IPS-20b (cell line): ENCODE data around the gene DEFB123.
"Not testable (repeated sequence)": the region's sequence is repeated elsewhere in the genome, so short reads cannot be mapped to it uniquely, and the experiment has no call there.

Experiments
- H3K27ac ChIP-seq: one replicate; pipeline ENCODE4 v1.5.1; 2013; ENCODE audit warnings: low read length
- H3K27me3 ChIP-seq: 2 replicates; pipeline ENCODE4 v1.6.1; 2013; ENCODE audit warnings: mild to moderate bottlenecking, low read length, inconsistent platforms; ENCODE audit not compliant: insufficient read depth
- H3K36me3 ChIP-seq: 2 replicates; pipeline ENCODE4 v1.6.1; 2013; ENCODE audit warnings: low read depth, mild to moderate bottlenecking, inconsistent platforms, low read length, moderate library complexity; ENCODE audit not compliant: insufficient read depth
- H3K4me1 ChIP-seq: 2 replicates; pipeline ENCODE4 v1.6.1; 2013; ENCODE audit warnings: mild to moderate bottlenecking, control low read depth, inconsistent platforms, low read length, moderate library complexity; ENCODE audit not compliant: insufficient read depth
- H3K4me3 ChIP-seq: 2 replicates; pipeline ENCODE4 v1.5.1; 2013; ENCODE audit warnings: mild to moderate bottlenecking, low read length, inconsistent platforms
- H3K9ac ChIP-seq: 2 replicates; pipeline ENCODE4 v1.6.1; 2013; ENCODE audit warnings: low read depth, mild to moderate bottlenecking, inconsistent platforms, low read length, moderate library complexity
- H3K9me3 ChIP-seq: 2 replicates; pipeline ENCODE4 v1.6.1; 2013; ENCODE audit warnings: mild to moderate bottlenecking, low read depth, low read length, inconsistent platforms; ENCODE audit not compliant: insufficient read depth

The DEFB123 gene

GRCh38 chr20:31440012-31440659 lies at the start of gene DEFB123:
Gene DEFB123, plus strand, starts transcription at chr20:31440632. Its CDS starts 67 bp downstream, at chr20:31440699.
- H3K4me1 ChIP-seq, result no peaks in the 10 kb centered on the region
- H3K9ac ChIP-seq, result no peak within 1 kb of the TSS
- peaks cover 88% of the 10 kb centered on the region for H3K9me3 ChIP-seq
- no peak within 1 kb of the TSS for H3K27ac ChIP-seq
- H3K36me3 ChIP-seq, result no peaks in the 10 kb centered on the region
- H3K4me3 ChIP-seq, result no peak within 1 kb of the TSS
- no peaks in the 10 kb centered on the region for H3K27me3 ChIP-seq

- Histone ChIP-seq H3K27me3 (no peaks in the 10 kb centered on the region), H3K9ac (no peak overlapping the region), H3K36me3 (no peaks in the 10 kb centered on the region), H3K9me3 (peaks cover 81% of the 10 kb centered on the region), H3K4me1 (no peaks in the 10 kb centered on the region), H3K27ac (no peak overlapping the region), H3K4me3 (no peak overlapping the region)
Measured at GRCh38 chr20:31392836-31393235, 47.6 kb upstream of the DEFB123 start.

- Histone ChIP-seq H3K9me3 (peaks cover 77% of the 10 kb centered on the region), H3K4me3 (no peak overlapping the region), H3K27me3 (no peaks in the 10 kb centered on the region), H3K4me1 (no peaks in the 10 kb centered on the region), H3K9ac (no peak overlapping the region), H3K27ac (no peak overlapping the region), H3K36me3 (no peaks in the 10 kb centered on the region)
Measured at GRCh38 chr20:31394900-31395299, 45.5 kb upstream of the DEFB123 start.

GRCh38 chr20:31403886-31404285 lies 36.5 kb upstream of the DEFB123 start:
- peaks cover 96% of the 10 kb centered on the region for H3K9me3 ChIP-seq
- no peak overlapping the region for H3K27ac ChIP-seq
- no peaks in the 10 kb centered on the region for H3K27me3 ChIP-seq
- no peaks in the 10 kb centered on the region for H3K4me1 ChIP-seq
- H3K4me3 ChIP-seq, result no peak overlapping the region
- no peak overlapping the region for H3K9ac ChIP-seq
- H3K36me3 ChIP-seq, result no peaks in the 10 kb centered on the region

GRCh38 chr20:31406115-31406514 lies 34.3 kb upstream of the DEFB123 start, which contains the start of gene DEFB121:
Gene DEFB121, minus strand, starts transcription at chr20:31406215. Its CDS starts 63 bp downstream, at chr20:31406152.
- peaks cover 86% of the 10 kb centered on the region for H3K9me3 ChIP-seq
- H3K4me1 ChIP-seq, result no peaks in the 10 kb centered on the region
- H3K27ac ChIP-seq, result no peak within 1 kb of the TSS
- no peak within 1 kb of the TSS for H3K9ac ChIP-seq
- no peaks in the 10 kb centered on the region for H3K27me3 ChIP-seq
- no peak within 1 kb of the TSS for H3K4me3 ChIP-seq
- no peaks in the 10 kb centered on the region for H3K36me3 ChIP-seq

GRCh38 chr20:31410011-31410410 lies 30.4 kb upstream of the DEFB123 start:
- H3K9me3 ChIP-seq, result peaks cover 78% of the 10 kb centered on the region

GRCh38 chr20:31414381-31414780 lies 26.1 kb upstream of the DEFB123 start:
- Histone ChIP-seq H3K4me3 (no peak overlapping the region), H3K9me3 (peaks cover 77% of the 10 kb centered on the region), H3K9ac (no peak overlapping the region), H3K4me1 (no peaks in the 10 kb centered on the region), H3K36me3 (no peaks in the 10 kb centered on the region), H3K27me3 (no peaks in the 10 kb centered on the region), H3K27ac (no peak overlapping the region)

More at GRCh38 chr20:31410011-31410410, 30.4 kb upstream of the DEFB123 start:
- Histone ChIP-seq H3K4me1 (no peaks in the 10 kb centered on the region), H3K9ac (no peak overlapping the region), H3K27ac (no peak overlapping the region), H3K4me3 (no peak overlapping the region), H3K36me3 (no peaks in the 10 kb centered on the region), H3K27me3 (no peaks in the 10 kb centered on the region)

- H3K4me1 ChIP-seq, result no peaks in the 10 kb centered on the region
- no peak overlapping the region for H3K4me3 ChIP-seq
- H3K27ac ChIP-seq, result no peak overlapping the region
- H3K9ac ChIP-seq, result no peak overlapping the region
- H3K36me3 ChIP-seq, result no peaks in the 10 kb centered on the region
- no peaks in the 10 kb centered on the region for H3K27me3 ChIP-seq
- H3K9me3 ChIP-seq, result peaks cover 82% of the 10 kb centered on the region
Measured at GRCh38 chr20:31415653-31416052, 24.8 kb upstream of the DEFB123 start.

GRCh38 chr20:31418307-31418706 lies 22.1 kb upstream of the DEFB123 start:
- H3K4me1 ChIP-seq, result no peaks in the 10 kb centered on the region
- H3K36me3 ChIP-seq, result no peaks in the 10 kb centered on the region
- no peak overlapping the region for H3K9ac ChIP-seq
- no peak overlapping the region for H3K27ac ChIP-seq
- H3K9me3 ChIP-seq, result peaks cover 74% of the 10 kb centered on the region
- no peak overlapping the region for H3K4me3 ChIP-seq
- H3K27me3 ChIP-seq, result no peaks in the 10 kb centered on the region

GRCh38 chr20:31425797-31426196 lies 14.6 kb upstream of the DEFB123 start:
- Histone ChIP-seq H3K36me3 (no peaks in the 10 kb centered on the region), H3K9ac (no peak overlapping the region), H3K4me3 (no peak overlapping the region), H3K9me3 (peaks cover 59% of the 10 kb centered on the region), H3K27me3 (no peaks in the 10 kb centered on the region), H3K27ac (no peak overlapping the region), H3K4me1 (no peaks in the 10 kb centered on the region)

GRCh38 chr20:31426891-31427551 lies 13.4 kb upstream of the DEFB123 start:
- H3K9me3 ChIP-seq, result peaks cover 51% of the 10 kb centered on the region
- H3K36me3 ChIP-seq, H3K4me3 ChIP-seq, H3K27ac ChIP-seq, H3K27me3 ChIP-seq, H3K4me1 ChIP-seq, H3K9ac ChIP-seq: not testable (repeated sequence)

- not testable (repeated sequence) for H3K4me1 ChIP-seq, H3K36me3 ChIP-seq, H3K27ac ChIP-seq, H3K4me3 ChIP-seq, H3K27me3 ChIP-seq, H3K9ac ChIP-seq
- H3K9me3 ChIP-seq, result peaks cover 56% of the 10 kb centered on the region
Measured at GRCh38 chr20:31427576-31427975, 12.9 kb upstream of the DEFB123 start.
